Measurements from ENCODE around the gene IDH2.

Gene IDH2

GRCh38 chr15:90043530-90044010 is 58.7 kb downstream of the IDH2 start:
- DNase-seq (ENCODE audit: low read depth, low spot score): no peak

GRCh38 chr15:90042766-90043529 is 59.3 kb downstream of the IDH2 start:
- DNase-seq (ENCODE audit: low read depth, low spot score): no peak

GRCh38 chr15:90042356-90042755 is 59.9 kb downstream of the IDH2 start:
- no peak for DNase-seq (ENCODE audit: low read depth, low spot score)

GRCh38 chr15:90040618-90041017 is 61.6 kb downstream of the IDH2 start:
- DNase-seq (ENCODE audit: low read depth, low spot score): no peak

- DNase-seq (ENCODE audit: low read depth, low spot score): no peak
These were observed 62.3 kb downstream of the IDH2 start for GRCh38 chr15:90039996-90040395.

GRCh38 chr15:90038632-90039095 is 63.6 kb downstream of the IDH2 start:
- DNase-seq (ENCODE audit: low read depth, low spot score): no peak

- DNase-seq (ENCODE audit: low read depth, low spot score): no peak
These were observed 64.2 kb downstream of the IDH2 start for GRCh38 chr15:90037961-90038631.

- no peak for DNase-seq (ENCODE audit: low read depth, low spot score)
These were observed 64.8 kb downstream of the IDH2 start for GRCh38 chr15:90037511-90037860.

GRCh38 chr15:90036806-90037510 is 65.3 kb downstream of the IDH2 start:
- no peak for DNase-seq (ENCODE audit: low read depth, low spot score)

- no peak for DNase-seq (ENCODE audit: low read depth, low spot score)
These were observed 65.9 kb downstream of the IDH2 start for GRCh38 chr15:90036343-90036742.

GRCh38 chr15:90035840-90036230 is 66.4 kb downstream of the IDH2 start:
- no peak for DNase-seq (ENCODE audit: low read depth, low spot score)

- DNase-seq (ENCODE audit: low read depth, low spot score): no peak
These were observed 67.0 kb downstream of the IDH2 start for GRCh38 chr15:90035095-90035839.

- no peak for DNase-seq (ENCODE audit: low read depth, low spot score)
These were observed 68.8 kb downstream of the IDH2 start for GRCh38 chr15:90033448-90033847.

Data from activated CD4-positive, CD25-positive, alpha-beta regulatory T cell treated with anti-CD3 and anti-CD28 coated beads, Interleukin-2, amount 50 U/mL, for 16 hours (primary cell).